GM23248 (cell line): Measurements from ENCODE around the gene XKR7. TPM values are rescaled to one million over a fixed set of nuclear protein-coding genes. Genes with fewer than 3 reads are reported as not detected.
"Not testable (repeated sequence)": the region's sequence is repeated elsewhere in the genome, so short reads cannot be mapped to it uniquely, and the experiment has no call there.

Experiments used
- DNase-seq: peaks from one replicate; pipeline ENCODE4 v3.0.0-alpha.2; 2015
- H2AFZ ChIP-seq: fragments of 200-600 bp; sonication (generic); 2 replicates; pipeline ENCODE4 v1.6.1; 2016; ENCODE audit warnings: antibody characterized with exemption
- H3F3A ChIP-seq: fragments of 200-600 bp; sonication (generic); 2 replicates; pipeline ENCODE4 v1.6.1; 2016; ENCODE audit warnings: mild to moderate bottlenecking, antibody characterized with exemption, mixed run types; ENCODE audit not compliant: insufficient read depth
- H3K27ac ChIP-seq: fragments of 200-600 bp; sonication (generic); 2 replicates; pipeline ENCODE4 v1.5.1; 2016; ENCODE audit warnings: mild to moderate bottlenecking
- H3K27me3 ChIP-seq: fragments of 200-600 bp; sonication (generic); replicated peaks from 2 replicates; pipeline ENCODE4 v1.6.1; 2016; ENCODE audit warnings: mild to moderate bottlenecking; ENCODE audit not compliant: insufficient read depth
- H3K36me3 ChIP-seq: fragments of 200-600 bp; sonication (generic); 2 replicates; pipeline ENCODE4 v1.6.1; 2016; ENCODE audit warnings: low read depth, mild to moderate bottlenecking
- H3K4me1 ChIP-seq: fragments of 200-600 bp; sonication (generic); 2 replicates; pipeline ENCODE4 v1.6.1; 2016; ENCODE audit warnings: mild to moderate bottlenecking; ENCODE audit not compliant: insufficient read depth
- H3K4me2 ChIP-seq: fragments of 200-600 bp; sonication (generic); one replicate; pipeline ENCODE4 v1.6.1; 2016; ENCODE audit warnings: mild to moderate bottlenecking; ENCODE audit not compliant: unreplicated experiment
- H3K4me3 ChIP-seq: fragments of 200-600 bp; sonication (generic); 2 replicates; pipeline ENCODE4 v1.5.1; 2016; ENCODE audit warnings: mild to moderate bottlenecking
- H3K79me2 ChIP-seq: fragments of 200-600 bp; sonication (generic); 2 replicates; pipeline ENCODE4 v1.6.1; 2016; ENCODE audit warnings: mild to moderate bottlenecking; ENCODE audit not compliant: insufficient read depth
- H3K9ac ChIP-seq: fragments of 200-600 bp; sonication (generic); 2 replicates; pipeline ENCODE4 v1.6.1; 2016; ENCODE audit warnings: mild to moderate bottlenecking
- H3K9me2 ChIP-seq: fragments of 200-600 bp; sonication (generic); 2 replicates; pipeline ENCODE4 v1.6.1; 2016; ENCODE audit warnings: mixed run types, mild to moderate bottlenecking, moderate library complexity; ENCODE audit not compliant: insufficient read depth
- H3K9me3 ChIP-seq: fragments of 200-600 bp; sonication (generic); one replicate; pipeline ENCODE4 v1.6.1; 2017; ENCODE audit warnings: low read depth
- H4K20me1 ChIP-seq: fragments of 200-600 bp; sonication (generic); 2 replicates; pipeline ENCODE4 v1.6.0; 2016; ENCODE audit not compliant: insufficient read depth
- EZH2 ChIP-seq: fragments of 200-600 bp; sonication (generic); IDR thresholded peaks from 2 replicates; pipeline ENCODE4 v1.6.1; 2018; ENCODE audit warnings: antibody characterized with exemption, mild to moderate bottlenecking; ENCODE audit not compliant: insufficient read depth, poor library complexity, severe bottlenecking
- EZH2phosphoT487 ChIP-seq: fragments of 200-600 bp; sonication (generic); IDR thresholded peaks from 2 replicates; pipeline ENCODE4 v1.6.1; 2018; ENCODE audit warnings: antibody characterized with exemption, moderate library complexity, mild to moderate bottlenecking, low read depth; ENCODE audit not compliant: insufficient read depth
- WGBS, 2 experiments: methylation state at CpG; one replicate each; pipeline ENCODE4 v1.1.6; 2015 to 2017; ENCODE audit warnings: low lambda C conversion rate in 2 of 2, low coverage in 1 of 2; ENCODE audit errors: missing lambda C conversion rate in 2 of 2; 5-methylcytosine and 5-hydroxymethylcytosine counted together
- in situ Hi-C: fragments of 300-500 bp; cut with MboI; formaldehyde crosslinking; loops from 2 replicates; pipeline ENCODE4 v1.15.0; 2020
- polyA plus RNA-seq: library from polyadenylated mRNA; unstranded; fragments of >200 nt; fragmentation: Nextera tagmentation; extraction: Ambion mirVana; gene quantifications from 2 replicates; pipeline ENCODE4 v1.2.1, GENCODE V29; 2016
- total RNA-seq: library from RNA; depleted of rRNA; stranded (reverse); fragments of >200 nt; shearing (Covaris generic); gene quantifications from 2 replicates; pipeline ENCODE4 v1.2.3, GENCODE V29; 2014

The XKR7 gene
- total and polyA plus RNA-seq, 2 experiments from 2014 or later = not detected

DNA sequence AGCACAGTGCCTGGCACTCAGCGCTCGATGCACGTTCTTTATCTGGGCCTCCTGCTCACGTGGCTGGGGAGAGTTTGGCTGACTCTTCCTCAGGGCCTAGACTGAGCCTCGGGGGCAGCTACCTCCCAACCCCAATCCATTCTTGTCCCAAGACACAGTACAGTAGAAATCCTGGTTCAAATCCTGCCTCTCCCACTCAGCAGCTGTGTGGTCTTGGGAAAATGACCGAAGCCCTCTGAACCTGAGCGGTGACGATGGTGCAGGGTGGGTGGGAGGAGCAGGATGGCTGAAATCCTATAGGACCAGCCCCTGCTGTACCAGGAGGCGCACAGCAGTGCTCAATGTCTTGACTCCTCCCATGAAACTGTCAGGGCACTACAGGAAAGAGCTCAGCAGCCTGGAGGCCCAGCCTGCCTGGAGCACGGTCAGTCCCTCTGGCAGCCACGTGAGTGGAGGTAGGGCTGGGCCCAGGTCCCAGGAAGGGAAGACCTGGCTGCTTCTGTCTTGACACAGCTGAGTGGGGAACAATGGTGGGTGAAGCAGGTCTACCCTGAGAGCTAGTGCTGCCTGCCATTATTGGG is 47.6 kb upstream of the XKR7 start:
- Histone ChIP-seq H3K9me3 (no peaks in the 10 kb centered on the region), H4K20me1 (no peaks in the 10 kb centered on the region), H3K9me2 (no peaks in the 10 kb centered on the region), H3K36me3 (no peaks in the 10 kb centered on the region), H3K9ac (no peak overlapping the region), H3K4me1 (no peaks in the 10 kb centered on the region), H2AFZ (no peak overlapping the region), H3K79me2 (no peaks in the 10 kb centered on the region), H3K4me2 (no peak overlapping the region), H3K27me3 (peaks cover 33% of the 10 kb centered on the region), H3K27ac (no peak overlapping the region), H3F3A (no peaks in the 10 kb centered on the region), H3K4me3 (no peak overlapping the region)
- DNase-seq = no peak
- TF ChIP-seq EZH2 = no peak
- TF ChIP-seq EZH2phosphoT487 = no peak
- WGBS, 2 experiments = 39 to 41% methylated on average over 10 to 11 of the region's 11 CpGs
- in situ Hi-C loops = no loop called here

GRCh38 chr20:31921480-31921879 is 46.5 kb upstream of the XKR7 start:
- WGBS, 2 experiments = 48 to 52% methylated on average over 5 of the region's 5 CpGs

DNA sequence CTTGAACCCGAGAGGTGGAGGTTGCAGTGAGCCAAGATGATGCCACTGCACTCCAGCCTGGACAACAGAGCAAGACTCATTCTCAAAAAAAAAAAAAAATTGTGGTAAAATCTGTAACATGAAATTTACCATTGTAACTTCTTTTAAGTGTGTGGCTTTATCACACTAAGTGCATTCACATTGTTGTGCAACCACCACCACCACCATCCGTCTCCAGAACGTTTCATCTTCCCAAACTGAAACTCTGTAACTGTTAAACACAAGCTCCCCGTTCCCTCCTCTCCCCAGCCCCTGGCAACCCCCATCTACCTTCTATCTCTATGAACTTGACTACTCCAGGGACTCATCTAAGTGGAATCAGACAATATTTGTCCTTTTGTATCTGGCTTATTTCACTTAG is 45.8 kb upstream of the XKR7 start:
- 40 to 51% methylated on average over 4 of the region's 4 CpGs for WGBS, 2 experiments
- Histone ChIP-seq H3K4me2 (no peak overlapping the region), H3K36me3 (no peaks in the 10 kb centered on the region), H3K4me3 (no peak overlapping the region), H4K20me1 (no peaks in the 10 kb centered on the region), H3K4me1 (no peaks in the 10 kb centered on the region), H3K27me3 (peaks cover 31% of the 10 kb centered on the region), H3K79me2 (no peaks in the 10 kb centered on the region), H3F3A (no peaks in the 10 kb centered on the region), H3K9ac (no peak overlapping the region), H3K27ac (no peak overlapping the region), H3K9me3 (no peaks in the 10 kb centered on the region), H2AFZ (no peak overlapping the region), H3K9me2 (no peaks in the 10 kb centered on the region)
- TF ChIP-seq EZH2phosphoT487 = no peak
- TF ChIP-seq EZH2 = no peak
- in situ Hi-C loops = no loop called here
- DNase-seq = no peak

More at GRCh38 chr20:31921480-31921879, 46.5 kb upstream of the XKR7 start:
- H3K27me3 ChIP-seq = peaks cover 38% of the 10 kb centered on the region
- H3K9me3 ChIP-seq, H3K4me3 ChIP-seq, H3F3A ChIP-seq, H3K4me1 ChIP-seq, H3K9me2 ChIP-seq, H4K20me1 ChIP-seq, H3K9ac ChIP-seq, H3K79me2 ChIP-seq, H2AFZ ChIP-seq, H3K4me2 ChIP-seq, H3K27ac ChIP-seq, in situ Hi-C loops, H3K36me3 ChIP-seq, DNase-seq: not testable (repeated sequence)

- Histone ChIP-seq H3K79me2 (no peaks in the 10 kb centered on the region), H3K36me3 (no peaks in the 10 kb centered on the region), H3K27ac (no peak overlapping the region), H3K9me2 (no peaks in the 10 kb centered on the region), H3K27me3 (peaks cover 30% of the 10 kb centered on the region), H3K9me3 (no peaks in the 10 kb centered on the region), H3K4me3 (no peak overlapping the region), H3K9ac (no peak overlapping the region), H2AFZ (no peak overlapping the region), H3K4me2 (no peak overlapping the region), H4K20me1 (no peaks in the 10 kb centered on the region), H3K4me1 (no peaks in the 10 kb centered on the region), H3F3A (no peaks in the 10 kb centered on the region)
- no peak for TF ChIP-seq EZH2
- TF ChIP-seq EZH2phosphoT487 = no peak
- in situ Hi-C loops = no loop called here
- WGBS, 2 experiments = 50 to 73% methylated on average over 4 of the region's 4 CpGs
- no peak for DNase-seq
Measured at GRCh38 chr20:31922588-31922987, 45.4 kb upstream of the XKR7 start.
